ENCODE measurements around the gene RAPGEF4. TPM values are rescaled to one million over a fixed set of nuclear protein-coding genes. Genes with fewer than 3 reads are reported as not detected.

Gene RAPGEF4
- total RNA-seq, 2 experiments from 2014 or later = 1.1 TPM

- H3K9me3 Mint-ChIP-seq = no peaks in the 10 kb centered on the region
- H3K4me1 Mint-ChIP-seq = peaks cover 12% of the 10 kb centered on the region
- H3K27me3 Mint-ChIP-seq = no peaks in the 10 kb centered on the region
- no peak overlapping the region for H3K4me3 Mint-ChIP-seq
- ATAC-seq (ENCODE audit: low read depth) (no peak), DNase-seq (no peak)
- no peaks in the 10 kb centered on the region for H3K36me3 Mint-ChIP-seq
- no peak overlapping the region for H3K27ac Mint-ChIP-seq
- POLR2A ChIA-PET = no interaction called here
Measured at GRCh38 chr2:172969166-172969565, 233.5 kb downstream of the RAPGEF4 start.

GRCh38 chr2:172969609-172970008 lies 234.0 kb downstream of the RAPGEF4 start:
- H3K4me3 Mint-ChIP-seq = no peak overlapping the region
- POLR2A ChIA-PET = no interaction called here
- no peaks in the 10 kb centered on the region for H3K36me3 Mint-ChIP-seq
- no peaks in the 10 kb centered on the region for H3K27me3 Mint-ChIP-seq
- peaks cover 12% of the 10 kb centered on the region for H3K4me1 Mint-ChIP-seq
- ATAC-seq (ENCODE audit: low read depth) (no peak), DNase-seq (no peak)
- H3K27ac Mint-ChIP-seq = no peak overlapping the region
- H3K9me3 Mint-ChIP-seq = no peaks in the 10 kb centered on the region

GRCh38 chr2:172970660-172971059 lies 235.0 kb downstream of the RAPGEF4 start:
- H3K9me3 Mint-ChIP-seq = no peaks in the 10 kb centered on the region
- POLR2A ChIA-PET = no interaction called here
- no peak overlapping the region for H3K27ac Mint-ChIP-seq
- peaks cover 12% of the 10 kb centered on the region for H3K4me1 Mint-ChIP-seq
- no peak for DNase-seq
- peaks cover 3% of the 10 kb centered on the region for H3K27me3 Mint-ChIP-seq
- no peaks in the 10 kb centered on the region for H3K36me3 Mint-ChIP-seq
- H3K4me3 Mint-ChIP-seq = no peak overlapping the region
- ATAC-seq (ENCODE audit: low read depth) = peak; percentile 78

- H3K4me3 Mint-ChIP-seq = no peak overlapping the region
- no peaks in the 10 kb centered on the region for H3K36me3 Mint-ChIP-seq
- H3K4me1 Mint-ChIP-seq = peaks cover 12% of the 10 kb centered on the region
- peaks cover 11% of the 10 kb centered on the region for H3K27me3 Mint-ChIP-seq
- no peak overlapping the region for H3K27ac Mint-ChIP-seq
- ATAC-seq (ENCODE audit: low read depth) (peak; percentile 67), DNase-seq (no peak)
- POLR2A ChIA-PET = no interaction called here
- no peaks in the 10 kb centered on the region for H3K9me3 Mint-ChIP-seq
Measured at GRCh38 chr2:172972005-172972619, 236.5 kb downstream of the RAPGEF4 start.

GRCh38 chr2:172974762-172975161 lies 239.1 kb downstream of the RAPGEF4 start:
- POLR2A ChIA-PET = no interaction called here
- H3K27me3 Mint-ChIP-seq = peaks cover 13% of the 10 kb centered on the region
- no peak overlapping the region for H3K4me3 Mint-ChIP-seq
- DNase-seq = no peak
- no peaks in the 10 kb centered on the region for H3K9me3 Mint-ChIP-seq
- peaks cover 15% of the 10 kb centered on the region for H3K4me1 Mint-ChIP-seq
- H3K36me3 Mint-ChIP-seq = no peaks in the 10 kb centered on the region
- H3K27ac Mint-ChIP-seq = no peak overlapping the region
- no peak for ATAC-seq (ENCODE audit: low read depth)

- H3K27me3 Mint-ChIP-seq = peaks cover 15% of the 10 kb centered on the region
Measured at GRCh38 chr2:172976116-172976515, 240.5 kb downstream of the RAPGEF4 start.

GRCh38 chr2:172976816-172977215 lies 241.2 kb downstream of the RAPGEF4 start:
- Mint-ChIP-seq H3K27me3 (peaks cover 15% of the 10 kb centered on the region), H3K4me1 (peaks cover 3% of the 10 kb centered on the region), H3K9me3 (no peaks in the 10 kb centered on the region), H3K36me3 (no peaks in the 10 kb centered on the region), H3K4me3 (no peak overlapping the region), H3K27ac (no peak overlapping the region)
- POLR2A ChIA-PET = no interaction called here
- DNase-seq (no peak), ATAC-seq (ENCODE audit: low read depth) (no peak)

More at GRCh38 chr2:172976116-172976515, 240.5 kb downstream of the RAPGEF4 start:
- Mint-ChIP-seq H3K27ac (no peak overlapping the region), H3K4me1 (peaks cover 4% of the 10 kb centered on the region), H3K9me3 (no peaks in the 10 kb centered on the region), H3K4me3 (no peak overlapping the region), H3K36me3 (no peaks in the 10 kb centered on the region)
- DNase-seq (no peak), ATAC-seq (ENCODE audit: low read depth) (no peak)
- POLR2A ChIA-PET = no interaction called here

- H3K9me3 Mint-ChIP-seq = no peaks in the 10 kb centered on the region
- no peak overlapping the region for H3K4me3 Mint-ChIP-seq
- no peak for DNase-seq
- H3K27ac Mint-ChIP-seq = no peak overlapping the region
- peaks cover 15% of the 10 kb centered on the region for H3K27me3 Mint-ChIP-seq
- peaks cover 3% of the 10 kb centered on the region for H3K4me1 Mint-ChIP-seq
- POLR2A ChIA-PET = no interaction called here
- ATAC-seq (ENCODE audit: low read depth) = peak; percentile 33
- H3K36me3 Mint-ChIP-seq = no peaks in the 10 kb centered on the region
Measured at GRCh38 chr2:172977270-172978062, 241.8 kb downstream of the RAPGEF4 start.

GRCh38 chr2:172978063-172978383 lies 242.4 kb downstream of the RAPGEF4 start:
- H3K4me3 Mint-ChIP-seq = no peak overlapping the region
- H3K36me3 Mint-ChIP-seq = no peaks in the 10 kb centered on the region
- ATAC-seq (ENCODE audit: low read depth) (peak; percentile 14), DNase-seq (no peak)
- H3K27ac Mint-ChIP-seq = no peak overlapping the region
- peaks cover 3% of the 10 kb centered on the region for H3K4me1 Mint-ChIP-seq
- H3K27me3 Mint-ChIP-seq = peaks cover 18% of the 10 kb centered on the region
- H3K9me3 Mint-ChIP-seq = no peaks in the 10 kb centered on the region
- POLR2A ChIA-PET = no interaction called here

GRCh38 chr2:172985139-172985892 lies 249.7 kb downstream of the RAPGEF4 start:
- H3K4me3 Mint-ChIP-seq = no peak overlapping the region
- POLR2A ChIA-PET = no interaction called here

GRCh38 chr2:172986040-172986439 lies 250.4 kb downstream of the RAPGEF4 start:
- no peak overlapping the region for H3K27ac Mint-ChIP-seq
- POLR2A ChIA-PET = no interaction called here

More at GRCh38 chr2:172985139-172985892, 249.7 kb downstream of the RAPGEF4 start:
- Mint-ChIP-seq H3K4me1 (peaks cover 5% of the 10 kb centered on the region), H3K27ac (no peak overlapping the region), H3K36me3 (no peaks in the 10 kb centered on the region), H3K9me3 (no peaks in the 10 kb centered on the region), H3K27me3 (peaks cover 8% of the 10 kb centered on the region)
- DNase-seq (no peak), ATAC-seq (ENCODE audit: low read depth) (no peak)

GRCh38 chr2:172988728-172989127 lies 253.1 kb downstream of the RAPGEF4 start:
- Mint-ChIP-seq H3K9me3 (no peaks in the 10 kb centered on the region), H3K4me3 (no peak overlapping the region), H3K27ac (no peak overlapping the region), H3K36me3 (no peaks in the 10 kb centered on the region), H3K27me3 (peaks cover 4% of the 10 kb centered on the region), H3K4me1 (peaks cover 5% of the 10 kb centered on the region)
- no peak for DNase-seq
- no peak for ATAC-seq (ENCODE audit: low read depth)
- POLR2A ChIA-PET = no interaction called here

More at GRCh38 chr2:172986040-172986439, 250.4 kb downstream of the RAPGEF4 start:
- H3K27me3 Mint-ChIP-seq = peaks cover 7% of the 10 kb centered on the region
- H3K36me3 Mint-ChIP-seq = no peaks in the 10 kb centered on the region
- H3K4me1 Mint-ChIP-seq = peaks cover 5% of the 10 kb centered on the region
- DNase-seq (no peak), ATAC-seq (ENCODE audit: low read depth) (no peak)
- no peaks in the 10 kb centered on the region for H3K9me3 Mint-ChIP-seq
- no peak overlapping the region for H3K4me3 Mint-ChIP-seq

GRCh38 chr2:172991031-172991430 lies 255.4 kb downstream of the RAPGEF4 start:
- POLR2A ChIA-PET = no interaction called here
- no peaks in the 10 kb centered on the region for H3K36me3 Mint-ChIP-seq
- DNase-seq = no peak

GRCh38 chr2:172993139-172993538 lies 257.5 kb downstream of the RAPGEF4 start:
- POLR2A ChIA-PET = no interaction called here
- DNase-seq (no peak), ATAC-seq (ENCODE audit: low read depth) (no peak)
- Mint-ChIP-seq H3K36me3 (no peaks in the 10 kb centered on the region), H3K4me1 (no peaks in the 10 kb centered on the region), H3K9me3 (no peaks in the 10 kb centered on the region), H3K4me3 (no peak overlapping the region), H3K27ac (no peak overlapping the region), H3K27me3 (peaks cover 7% of the 10 kb centered on the region)

More at GRCh38 chr2:172991031-172991430, 255.4 kb downstream of the RAPGEF4 start:
- H3K27ac Mint-ChIP-seq = no peak overlapping the region
- no peaks in the 10 kb centered on the region for H3K9me3 Mint-ChIP-seq
- no peak for ATAC-seq (ENCODE audit: low read depth)
- H3K4me1 Mint-ChIP-seq = peaks cover 1% of the 10 kb centered on the region
- H3K27me3 Mint-ChIP-seq = peaks cover 6% of the 10 kb centered on the region
- no peak overlapping the region for H3K4me3 Mint-ChIP-seq

All from activated naive CD8-positive, alpha-beta T cell treated with anti-CD3 and anti-CD28 coated beads, Interleukin-2, amount 10 ng/mL, durations not matched to agents 7 days and 5 days (primary cell).